IMR-90 (cell line): ENCODE data around the gene TUBA1B. TPM values are rescaled to one million over a fixed set of nuclear protein-coding genes. Genes with fewer than 3 reads are reported as not detected.

ENCODE experiments used
- ATAC-seq: fragments of 200-7000 bp; cut with Tn5 transposase; 2 replicates; pipeline ENCODE4 v1.9.1; 2020; ENCODE audit warnings: low read depth, mild to moderate bottlenecking, moderate library complexity
- BruUV-seq: library from RNA; stranded (reverse); fragments of 400-500 nt; replicated peaks from 2 replicates; lab custom pipeline; 2021; lab: Mats Ljungman, UMichigan
- CTCF ChIA-PET: fragments of 300-600 bp; formaldehyde crosslinking; extraction: SDS; loops from one replicate; lab custom pipeline; 2021; ENCODE audit warnings: antibody characterized with exemption; lab: Yijun Ruan, JAX
- POLR2A ChIA-PET: fragments of 300-600 bp; sonication (Branson Sonifier 250); formaldehyde crosslinking; loops from one replicate; lab custom pipeline; 2022; ENCODE audit warnings: antibody characterized with exemption; ENCODE audit not compliant: unreplicated experiment; lab: Charles Lee
- DNase-seq: peaks from one replicate; pipeline ENCODE4 v3.0.0; 2013
- H2AFZ ChIP-seq: replicated peaks from 2 replicates; pipeline ENCODE3; 2013; ENCODE audit warnings: low read length, mild to moderate bottlenecking; ENCODE audit not compliant: poor library complexity
- H2AK5ac ChIP-seq: 2 replicates; pipeline ENCODE4 v1.6.1; 2013; ENCODE audit warnings: low read depth, low read length, inconsistent platforms
- H2AK9ac ChIP-seq: replicated peaks from 2 replicates; pipeline ENCODE3; 2013; ENCODE audit warnings: mild to moderate bottlenecking, low read depth, low read length, moderate library complexity; ENCODE audit not compliant: poor library complexity
- H2BK120ac ChIP-seq: 2 replicates; pipeline ENCODE4 v1.6.1; 2013; ENCODE audit warnings: low read depth, low read length, inconsistent platforms
- H2BK15ac ChIP-seq: 3 replicates; pipeline ENCODE4 v1.6.1; 2013; ENCODE audit warnings: low read depth, low read length, inconsistent platforms
- H2BK20ac ChIP-seq: 2 replicates; pipeline ENCODE4 v1.6.1; 2013; ENCODE audit warnings: low read depth, mild to moderate bottlenecking, inconsistent platforms, low read length, moderate library complexity
- H2BK5ac ChIP-seq: 2 replicates; pipeline ENCODE4 v1.6.1; 2013; ENCODE audit warnings: mild to moderate bottlenecking, low read depth, low read length, inconsistent platforms; ENCODE audit not compliant: poor library complexity, severe bottlenecking
- H3K14ac ChIP-seq: replicated peaks from 2 replicates; pipeline ENCODE4 v1.6.1; 2013; ENCODE audit warnings: low read depth, low read length, inconsistent platforms
- H3K18ac ChIP-seq: 2 replicates; pipeline ENCODE4 v1.6.1; 2013; ENCODE audit warnings: low read depth, low read length, control low read depth
- H3K23ac ChIP-seq: 2 replicates; pipeline ENCODE4 v1.6.1; 2013; ENCODE audit warnings: low read depth, low read length, inconsistent platforms
- H3K27ac ChIP-seq: 2 replicates; pipeline ENCODE4 v1.5.1; 2013; ENCODE audit warnings: mild to moderate bottlenecking, control low read depth, low read length; ENCODE audit not compliant: insufficient read depth
- H3K27me3 ChIP-seq: 2 replicates; pipeline ENCODE4 v1.6.1; 2013; ENCODE audit warnings: low read length; ENCODE audit not compliant: control insufficient read depth, insufficient read depth
- H3K36me3 ChIP-seq: 2 replicates; pipeline ENCODE4 v1.6.1; 2013; ENCODE audit warnings: low read length, mixed read lengths; ENCODE audit not compliant: control insufficient read depth, insufficient read depth
- H3K4ac ChIP-seq: 2 replicates; pipeline ENCODE4 v1.6.1; 2013; ENCODE audit warnings: low read depth, low read length, inconsistent platforms
- H3K4me1 ChIP-seq: 2 replicates; pipeline ENCODE4 v1.6.1; 2013; ENCODE audit warnings: low read length, mixed read lengths; ENCODE audit not compliant: control insufficient read depth, insufficient read depth
- H3K4me2 ChIP-seq: 2 replicates; pipeline ENCODE4 v1.6.1; 2013; ENCODE audit warnings: low read depth, mild to moderate bottlenecking, control low read depth, low read length, moderate library complexity
- H3K4me3 ChIP-seq: 2 replicates; pipeline ENCODE4 v1.5.1; 2013; ENCODE audit warnings: low read depth, mild to moderate bottlenecking, control low read depth, low read length, moderate library complexity; ENCODE audit not compliant: insufficient read depth
- H3K56ac ChIP-seq: 2 replicates; pipeline ENCODE4 v1.6.1; 2013; ENCODE audit warnings: low read length, inconsistent platforms; ENCODE audit not compliant: insufficient read depth; ENCODE audit errors: extremely low read depth
- H3K79me1 ChIP-seq, 2 experiments: 2 replicates each; pipeline ENCODE4 v1.6.1; 2013; ENCODE audit warnings: low read length in 2 of 2, inconsistent platforms in 1 of 2, low read depth in 1 of 2
- H3K9ac ChIP-seq: 2 replicates; pipeline ENCODE4 v1.6.1; 2013; ENCODE audit warnings: low read depth, low read length, control low read depth
- H3K9me1 ChIP-seq: 2 replicates; pipeline ENCODE4 v1.6.1; 2013; ENCODE audit warnings: low read length, inconsistent platforms; ENCODE audit not compliant: insufficient read depth
- H3K9me3 ChIP-seq: 2 replicates; pipeline ENCODE4 v1.6.1; 2013; ENCODE audit warnings: low read length; ENCODE audit not compliant: control insufficient read depth, insufficient read depth
- H4K20me1 ChIP-seq: 2 replicates; pipeline ENCODE4 v1.6.1; 2013; ENCODE audit warnings: low read length, inconsistent platforms; ENCODE audit not compliant: insufficient read depth
- H4K5ac ChIP-seq: 2 replicates; pipeline ENCODE4 v1.6.1; 2013; ENCODE audit warnings: mild to moderate bottlenecking, low read depth, low read length, control low read depth
- H4K8ac ChIP-seq, 2 experiments: 2 replicates each; pipeline ENCODE4 v1.6.1; 2013; ENCODE audit warnings: low read depth in 2 of 2, low read length in 2 of 2, control low read depth in 1 of 2, inconsistent platforms in 1 of 2
- H4K91ac ChIP-seq: 2 replicates; pipeline ENCODE4 v1.6.1; 2013; ENCODE audit warnings: low read depth, low read length, inconsistent platforms; ENCODE audit not compliant: insufficient read depth
- CEBPB ChIP-seq: IDR thresholded peaks from 2 replicates; pipeline ENCODE4 v1.6.1; 2012; ENCODE audit warnings: low read depth, low read length, improper control_type of control experiment
- NFE2L2 ChIP-seq: fragments of 150-350 bp; IDR thresholded peaks from 2 replicates; pipeline ENCODE4 v1.6.1; 2016; ENCODE audit warnings: low read depth, mild to moderate bottlenecking, low read length
- POLR2A ChIP-seq: IDR thresholded peaks from 2 replicates; pipeline ENCODE4 v1.6.1; 2012; ENCODE audit warnings: mild to moderate bottlenecking, low read depth, low read length
- RAD21 ChIP-seq: IDR thresholded peaks from 2 replicates; pipeline ENCODE4 v1.6.1; 2012; ENCODE audit warnings: low read length, improper control_type of control experiment
- SMC3 ChIP-seq: fragments of 150-350 bp; IDR thresholded peaks from 2 replicates; pipeline ENCODE4 v1.6.1; 2016; ENCODE audit warnings: low read depth, mild to moderate bottlenecking, antibody characterized with exemption, low read length, moderate library complexity
- WGBS, 2 experiments: methylation state at CpG; one replicate each; pipeline versions ENCODE4 v1.1.5 to v1.1.7; 2013; ENCODE audit warnings: missing lambda C conversion rate in 2 of 2; ENCODE audit not compliant: insufficient read length in 1 of 2; ENCODE audit errors: extremely low coverage in 2 of 2; 5-methylcytosine and 5-hydroxymethylcytosine counted together
- dilution Hi-C: fragments of 300-500 bp; cut with HindIII; formaldehyde crosslinking; loops from one replicate; pipeline ENCODE4 v1.14.3; 2018; ENCODE audit warnings: low sequenced_read_pairs; ENCODE audit not compliant: unreplicated experiment
- in situ Hi-C: fragments of 300-500 bp; cut with MboI; formaldehyde crosslinking; loops from 3 replicates; pipeline ENCODE4 v1.14.3; 2019; ENCODE audit warnings: low sequenced_read_pairs, inconsistent platforms, mixed read lengths
- intact Hi-C: fragments of 100-400 bp; cut with micrococcal nuclease; formaldehyde crosslinking; loops from 2 replicates; pipeline ENCODE4 v1.10.0; 2022
- polyA plus RNA-seq, 3 experiments: library from polyadenylated mRNA; depleted of rRNA; stranded (reverse); fragments of >200 nt; gene quantifications; 2 replicates each; pipeline ENCODE4 v1.2.3, GENCODE V29; 2012; ENCODE audit warnings: low replicate concordance in 1 of 3
- total RNA-seq: library from RNA; depleted of rRNA; stranded (reverse); fragments of >200 nt; gene quantifications from 2 replicates; pipeline ENCODE4 v1.2.3, GENCODE V29; 2012
- TF ChIP-seq, protein P1 (sequence below): conservative IDR thresholded peaks from 2 replicates; pipeline ENCODE4 v1.5.1; 2012; ENCODE audit warnings: mild to moderate bottlenecking, low read depth, low read length, improper control_type of control experiment
- TF ChIP-seq, protein P2 (sequence below): fragments of 150-350 bp; IDR thresholded peaks from 2 replicates; pipeline ENCODE4 v1.6.1; 2016; ENCODE audit warnings: low read depth, mild to moderate bottlenecking, low read length, moderate library complexity, borderline replicate concordance

The TUBA1B gene
- total and polyA plus RNA-seq, 2 of the 4 experiments (the other 2 are of a cell fraction): 4,221 to 5,195 TPM

- peak overlapping the region; percentile 82 for H3K4me2 ChIP-seq
- H3K9me1 ChIP-seq: no peaks in the 10 kb centered on the region
- H2AK9ac ChIP-seq: no peak overlapping the region
- TF ChIP-seq, protein P1, sequence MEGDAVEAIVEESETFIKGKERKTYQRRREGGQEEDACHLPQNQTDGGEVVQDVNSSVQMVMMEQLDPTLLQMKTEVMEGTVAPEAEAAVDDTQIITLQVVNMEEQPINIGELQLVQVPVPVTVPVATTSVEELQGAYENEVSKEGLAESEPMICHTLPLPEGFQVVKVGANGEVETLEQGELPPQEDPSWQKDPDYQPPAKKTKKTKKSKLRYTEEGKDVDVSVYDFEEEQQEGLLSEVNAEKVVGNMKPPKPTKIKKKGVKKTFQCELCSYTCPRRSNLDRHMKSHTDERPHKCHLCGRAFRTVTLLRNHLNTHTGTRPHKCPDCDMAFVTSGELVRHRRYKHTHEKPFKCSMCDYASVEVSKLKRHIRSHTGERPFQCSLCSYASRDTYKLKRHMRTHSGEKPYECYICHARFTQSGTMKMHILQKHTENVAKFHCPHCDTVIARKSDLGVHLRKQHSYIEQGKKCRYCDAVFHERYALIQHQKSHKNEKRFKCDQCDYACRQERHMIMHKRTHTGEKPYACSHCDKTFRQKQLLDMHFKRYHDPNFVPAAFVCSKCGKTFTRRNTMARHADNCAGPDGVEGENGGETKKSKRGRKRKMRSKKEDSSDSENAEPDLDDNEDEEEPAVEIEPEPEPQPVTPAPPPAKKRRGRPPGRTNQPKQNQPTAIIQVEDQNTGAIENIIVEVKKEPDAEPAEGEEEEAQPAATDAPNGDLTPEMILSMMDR: no peak
- TF ChIP-seq, protein P2, sequence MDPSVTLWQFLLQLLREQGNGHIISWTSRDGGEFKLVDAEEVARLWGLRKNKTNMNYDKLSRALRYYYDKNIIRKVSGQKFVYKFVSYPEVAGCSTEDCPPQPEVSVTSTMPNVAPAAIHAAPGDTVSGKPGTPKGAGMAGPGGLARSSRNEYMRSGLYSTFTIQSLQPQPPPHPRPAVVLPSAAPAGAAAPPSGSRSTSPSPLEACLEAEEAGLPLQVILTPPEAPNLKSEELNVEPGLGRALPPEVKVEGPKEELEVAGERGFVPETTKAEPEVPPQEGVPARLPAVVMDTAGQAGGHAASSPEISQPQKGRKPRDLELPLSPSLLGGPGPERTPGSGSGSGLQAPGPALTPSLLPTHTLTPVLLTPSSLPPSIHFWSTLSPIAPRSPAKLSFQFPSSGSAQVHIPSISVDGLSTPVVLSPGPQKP: no peak
- TF ChIP-seq SMC3 (no peak), RAD21 (no peak), CEBPB (peak; percentile 29; the same call in 1 of the 2 replicates), POLR2A (no peak), NFE2L2 (no peak)
- H2AFZ ChIP-seq: no peak overlapping the region
- ChIA-PET CTCF (interaction anchor here (1.0 to 2.8 kb wide), 3 partner anchors 101 to 112 kb away, joined by 4 to 10 read pairs (median 4); no protein-coding TSS in a partner anchor), POLR2A (interaction anchor here (0.5 to 1.8 kb wide), 4 partner anchors 56 to 377 kb away, joined by 3 to 6 read pairs (median 4); no protein-coding TSS in a partner anchor)
- peak overlapping the region; percentile 52; the same call in 1 of the 2 replicates for H4K5ac ChIP-seq
- DNase-seq: peak; percentile 50
- peak overlapping the region; percentile 80; the same call in 1 of the 2 replicates for H3K9ac ChIP-seq
- peak overlapping the region; percentile 88 for H3K14ac ChIP-seq
- peaks cover 25% of the 10 kb centered on the region for H3K36me3 ChIP-seq
- WGBS, 2 experiments: 0% methylated on average over 3 of the region's 9 CpGs; no CpG with 5 or more reads in 1 of the 2 experiments
- peak overlapping the region; percentile 68 for H2BK5ac ChIP-seq
- in situ Hi-C loops: loop anchor here (10.0 kb wide), 1 partner anchor 53 kb away; the partner anchor contains the start of gene TUBA1A
- H4K20me1 ChIP-seq: peaks cover 36% of the 10 kb centered on the region
- H2BK120ac ChIP-seq: peak overlapping the region; percentile 23
- H2BK15ac ChIP-seq: no peak overlapping the region
- ATAC-seq: no peak
- H3K27me3 ChIP-seq: no peaks in the 10 kb centered on the region
- H4K8ac ChIP-seq: peak overlapping the region in 1 of 2 experiments; percentile 77; a peak in 2 of 4 replicates
- peaks cover 6 to 47% of the 10 kb centered on the region in 2 experiments for H3K79me1 ChIP-seq
- peak overlapping the region; percentile 62 for H3K4me3 ChIP-seq
- H4K91ac ChIP-seq: no peak overlapping the region
- peak overlapping the region; percentile 90; the same call in 1 of the 2 replicates for H3K56ac ChIP-seq
- H2BK20ac ChIP-seq: peak overlapping the region; percentile 1; the same call in 1 of the 2 replicates
- no peaks in the 10 kb centered on the region for H3K9me3 ChIP-seq
- intact Hi-C loops: loop anchor here (1.0 to 10.0 kb wide), 3 partner anchors 57 to 133 kb away; partner anchors contain the start of genes TUBA1A and TUBA1C
- H2AK5ac ChIP-seq: no peak overlapping the region
- no TSS peak for BruUV-seq
- H3K4me1 ChIP-seq: peaks cover 7% of the 10 kb centered on the region
- no peak overlapping the region for H3K27ac ChIP-seq
- H3K4ac ChIP-seq: peak overlapping the region; percentile 74; the same call in 1 of the 2 replicates
- H3K18ac ChIP-seq: no peak overlapping the region; the same call in 1 of the 2 replicates
- H3K23ac ChIP-seq: peak overlapping the region; percentile 98
- dilution Hi-C loops: no loop called here
These were observed 783 bp upstream of the TUBA1B start for GRCh38 chr12:49131894-49132461.
